Measurements from ENCODE around the gene ZCCHC2.

ZCCHC2 gene

DNA sequence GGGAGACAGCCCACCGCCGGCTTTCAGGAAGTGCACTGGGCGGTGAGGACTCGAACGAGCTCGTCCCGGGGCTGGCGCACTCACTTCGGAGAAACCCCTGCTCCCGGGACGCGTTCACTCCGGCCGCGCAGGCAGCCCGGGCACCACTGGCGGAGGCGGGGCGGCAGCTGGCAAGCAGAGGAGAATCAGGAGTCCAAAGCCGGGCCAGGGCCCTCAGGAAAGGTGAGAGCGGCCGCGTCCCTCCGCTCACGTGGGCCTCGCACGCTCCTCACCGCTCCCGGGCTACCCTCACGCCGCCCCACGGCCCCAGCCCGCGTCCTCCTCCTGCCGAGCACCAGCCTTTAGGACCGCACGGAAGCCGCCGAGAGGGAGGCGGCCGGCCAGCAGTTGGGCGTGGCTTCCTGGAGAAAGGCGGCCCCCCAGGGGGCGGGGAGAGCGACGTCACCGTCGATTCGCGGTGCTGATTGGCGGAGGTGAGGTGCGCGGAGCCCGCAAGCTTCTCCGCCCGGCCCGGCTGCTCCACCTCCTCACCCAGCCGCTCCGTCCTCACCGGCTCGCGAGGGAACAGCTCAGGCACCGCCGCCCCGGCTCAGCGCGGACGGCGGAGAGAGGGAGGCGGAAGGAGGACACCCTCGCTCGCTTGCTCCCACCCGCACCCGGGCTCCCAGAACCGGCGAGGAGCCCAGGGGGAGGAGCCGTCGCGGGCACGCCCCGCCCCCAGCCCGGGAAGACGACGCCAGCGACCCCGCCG, at the start of gene ZCCHC2:
ZCCHC2 (plus strand) TSS at position 522 of the 751 bp plus-strand sequence. CDS start 400 bp downstream, outside the sequence.
- Histone ChIP-seq H3K9me2 (replicated peaks; ENCODE audit: insufficient read depth, low read length) (no peaks in the 10 kb centered on the region), H3K9ac (ENCODE audit: low read length) (peak within 1 kb of the TSS; percentile 94), H4K20me1 (ENCODE audit: low read depth, low read length) (no peaks in the 10 kb centered on the region), H3K4me2 (ENCODE audit: low read depth, low read length, poor library complexity, severe bottlenecking) (peak within 1 kb of the TSS; percentile 96), H3K79me2 (ENCODE audit: insufficient read depth, low read length) (peaks cover 38% of the 10 kb centered on the region), H3K4me3 (ENCODE audit: insufficient read depth, low read length, poor library complexity, severe bottlenecking) (peak within 1 kb of the TSS; percentile 74), H3K9me3 (ENCODE audit: insufficient read depth, low read length) (no peaks in the 10 kb centered on the region), H3F3A (ENCODE audit: insufficient read depth) (peaks cover 36% of the 10 kb centered on the region), H3K36me3 (ENCODE audit: low read length) (no peaks in the 10 kb centered on the region), H3K27ac (ENCODE audit: low read depth, low read length) (peak within 1 kb of the TSS; percentile 92), H2AFZ (ENCODE audit: low read depth, low read length, severe bottlenecking) (peak within 1 kb of the TSS; percentile 90), H3K27me3 (ENCODE audit: low read length) (no peaks in the 10 kb centered on the region)
- TF ChIP-seq, protein P1, sequence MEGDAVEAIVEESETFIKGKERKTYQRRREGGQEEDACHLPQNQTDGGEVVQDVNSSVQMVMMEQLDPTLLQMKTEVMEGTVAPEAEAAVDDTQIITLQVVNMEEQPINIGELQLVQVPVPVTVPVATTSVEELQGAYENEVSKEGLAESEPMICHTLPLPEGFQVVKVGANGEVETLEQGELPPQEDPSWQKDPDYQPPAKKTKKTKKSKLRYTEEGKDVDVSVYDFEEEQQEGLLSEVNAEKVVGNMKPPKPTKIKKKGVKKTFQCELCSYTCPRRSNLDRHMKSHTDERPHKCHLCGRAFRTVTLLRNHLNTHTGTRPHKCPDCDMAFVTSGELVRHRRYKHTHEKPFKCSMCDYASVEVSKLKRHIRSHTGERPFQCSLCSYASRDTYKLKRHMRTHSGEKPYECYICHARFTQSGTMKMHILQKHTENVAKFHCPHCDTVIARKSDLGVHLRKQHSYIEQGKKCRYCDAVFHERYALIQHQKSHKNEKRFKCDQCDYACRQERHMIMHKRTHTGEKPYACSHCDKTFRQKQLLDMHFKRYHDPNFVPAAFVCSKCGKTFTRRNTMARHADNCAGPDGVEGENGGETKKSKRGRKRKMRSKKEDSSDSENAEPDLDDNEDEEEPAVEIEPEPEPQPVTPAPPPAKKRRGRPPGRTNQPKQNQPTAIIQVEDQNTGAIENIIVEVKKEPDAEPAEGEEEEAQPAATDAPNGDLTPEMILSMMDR (IDR thresholded peaks at IDR 0.05; ENCODE audit: insufficient read depth, low read length, poor library complexity, severe bottlenecking), result no peak
- peak; percentile 4; the same call in 1 of the 2 replicates for TF ChIP-seq EZH2phosphoT487 (conservative IDR thresholded peaks at IDR 0.05; ENCODE audit: low read length)

DNA sequence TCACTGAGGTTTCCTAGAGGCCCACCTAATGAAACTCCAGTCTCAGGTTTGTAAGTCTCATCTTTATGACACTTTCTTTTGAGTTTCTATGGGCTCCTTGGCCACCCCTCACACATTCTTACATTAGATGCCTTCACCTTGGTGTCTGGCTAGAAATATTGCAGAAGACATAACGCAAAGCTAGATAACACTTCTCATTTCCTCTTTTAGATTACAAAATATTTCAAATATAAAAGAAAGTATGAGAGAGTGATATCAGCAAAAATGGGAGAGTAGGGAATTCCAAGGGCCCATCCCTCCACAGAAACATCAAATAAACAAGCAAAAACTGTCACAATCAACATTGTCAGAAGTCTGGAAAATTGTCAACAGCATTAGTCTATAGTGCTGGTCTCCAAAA, 43.3 kb upstream of the ZCCHC2 start:
- H3K4me3 ChIP-seq (ENCODE audit: insufficient read depth, low read length, poor library complexity, severe bottlenecking), result no peak overlapping the region
- H3K27ac ChIP-seq (ENCODE audit: low read depth, low read length), result no peak overlapping the region
- H3K79me2 ChIP-seq (ENCODE audit: insufficient read depth, low read length), result no peaks in the 10 kb centered on the region
- no peaks in the 10 kb centered on the region; the same call in 1 of the 2 replicates for H3K36me3 ChIP-seq (ENCODE audit: low read length)
- H3F3A ChIP-seq (ENCODE audit: insufficient read depth), result no peaks in the 10 kb centered on the region
- no peaks in the 10 kb centered on the region for H4K20me1 ChIP-seq (ENCODE audit: low read depth, low read length)
- H3K4me2 ChIP-seq (ENCODE audit: low read depth, low read length, poor library complexity, severe bottlenecking), result no peak overlapping the region
- no peaks in the 10 kb centered on the region for H3K9me2 ChIP-seq (replicated peaks; ENCODE audit: insufficient read depth, low read length)
- H3K9me3 ChIP-seq (ENCODE audit: insufficient read depth, low read length), result peaks cover 14% of the 10 kb centered on the region; the same call in 1 of the 2 replicates
- TF ChIP-seq, protein P1 (IDR thresholded peaks at IDR 0.05; ENCODE audit: insufficient read depth, low read length, poor library complexity, severe bottlenecking), result no peak
- no peak for TF ChIP-seq EZH2phosphoT487 (conservative IDR thresholded peaks at IDR 0.05; ENCODE audit: low read length)
- no peak overlapping the region for H3K9ac ChIP-seq (ENCODE audit: low read length)
- no peak overlapping the region for H2AFZ ChIP-seq (ENCODE audit: low read depth, low read length, severe bottlenecking)
- H3K27me3 ChIP-seq (ENCODE audit: low read length), result no peaks in the 10 kb centered on the region

DNA sequence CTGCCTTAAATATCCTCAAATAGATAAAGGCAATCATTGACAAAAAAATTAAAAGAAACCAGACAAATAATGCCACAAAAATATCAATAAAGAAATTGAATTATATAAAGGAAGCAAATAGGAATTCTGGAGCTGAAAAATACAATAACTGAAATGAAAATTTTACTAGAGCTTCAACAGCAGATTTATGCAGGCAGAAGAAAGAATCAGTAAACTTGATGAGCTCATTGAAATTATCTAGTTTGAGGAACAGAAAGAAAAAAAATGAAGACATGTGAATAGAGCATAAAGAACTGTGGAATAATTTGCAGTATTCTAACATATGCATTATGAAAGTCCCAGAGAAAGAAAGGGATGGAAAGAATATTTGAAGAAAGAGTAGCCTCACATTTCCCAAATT, 41.9 kb upstream of the ZCCHC2 start:
- Histone ChIP-seq H3F3A (ENCODE audit: insufficient read depth) (no peaks in the 10 kb centered on the region), H3K27ac (ENCODE audit: low read depth, low read length) (no peak overlapping the region), H3K9me2 (replicated peaks; ENCODE audit: insufficient read depth, low read length) (no peaks in the 10 kb centered on the region), H3K79me2 (ENCODE audit: insufficient read depth, low read length) (no peaks in the 10 kb centered on the region), H3K9me3 (ENCODE audit: insufficient read depth, low read length) (peaks cover 14% of the 10 kb centered on the region; the same call in 1 of the 2 replicates), H2AFZ (ENCODE audit: low read depth, low read length, severe bottlenecking) (no peak overlapping the region), H3K36me3 (ENCODE audit: low read length) (no peaks in the 10 kb centered on the region; the same call in 1 of the 2 replicates), H3K27me3 (ENCODE audit: low read length) (no peaks in the 10 kb centered on the region), H3K4me2 (ENCODE audit: low read depth, low read length, poor library complexity, severe bottlenecking) (no peak overlapping the region), H4K20me1 (ENCODE audit: low read depth, low read length) (no peaks in the 10 kb centered on the region), H3K4me3 (ENCODE audit: insufficient read depth, low read length, poor library complexity, severe bottlenecking) (no peak overlapping the region), H3K9ac (ENCODE audit: low read length) (no peak overlapping the region)
- TF ChIP-seq, protein P1 (IDR thresholded peaks at IDR 0.05; ENCODE audit: insufficient read depth, low read length, poor library complexity, severe bottlenecking), result no peak
- no peak for TF ChIP-seq EZH2phosphoT487 (conservative IDR thresholded peaks at IDR 0.05; ENCODE audit: low read length)

Measured in SU-DHL-6 (cell line).